ENCODE data around the gene ST6GALNAC3. TPM values are rescaled to one million over a fixed set of nuclear protein-coding genes. Genes with fewer than 3 reads are reported as not detected.
"Not testable (repeated sequence)": the region's sequence is repeated elsewhere in the genome, so short reads cannot be mapped to it uniquely, and the experiment has no call there.

ST6GALNAC3 gene
- total and polyA plus RNA-seq, 3 donors from 2014 or later: 0.46 to 0.87 (median 0.74) TPM

DNA sequence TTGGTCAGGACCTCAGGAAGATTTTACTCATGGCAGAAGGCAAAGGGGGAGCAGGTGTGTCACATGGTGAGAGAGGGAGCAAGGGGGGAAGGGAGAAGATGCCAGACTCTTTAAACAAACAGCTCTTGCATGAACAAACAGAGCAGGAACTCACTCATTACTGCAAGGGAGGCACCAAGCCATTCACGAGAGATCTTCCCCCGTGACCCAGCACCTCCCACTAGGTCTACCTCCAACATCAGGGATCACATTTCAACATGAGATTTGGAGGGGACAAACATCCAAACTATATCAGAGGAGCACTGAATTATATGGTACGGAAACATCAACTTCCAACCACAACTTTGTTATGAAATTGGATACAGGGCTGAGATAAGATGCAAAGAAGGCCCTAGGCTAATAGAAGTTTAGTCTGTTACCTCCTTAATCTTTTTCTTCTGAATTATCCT is 164.9 kb downstream of the ST6GALNAC3 start:
- TF ChIP-seq, protein P1, sequence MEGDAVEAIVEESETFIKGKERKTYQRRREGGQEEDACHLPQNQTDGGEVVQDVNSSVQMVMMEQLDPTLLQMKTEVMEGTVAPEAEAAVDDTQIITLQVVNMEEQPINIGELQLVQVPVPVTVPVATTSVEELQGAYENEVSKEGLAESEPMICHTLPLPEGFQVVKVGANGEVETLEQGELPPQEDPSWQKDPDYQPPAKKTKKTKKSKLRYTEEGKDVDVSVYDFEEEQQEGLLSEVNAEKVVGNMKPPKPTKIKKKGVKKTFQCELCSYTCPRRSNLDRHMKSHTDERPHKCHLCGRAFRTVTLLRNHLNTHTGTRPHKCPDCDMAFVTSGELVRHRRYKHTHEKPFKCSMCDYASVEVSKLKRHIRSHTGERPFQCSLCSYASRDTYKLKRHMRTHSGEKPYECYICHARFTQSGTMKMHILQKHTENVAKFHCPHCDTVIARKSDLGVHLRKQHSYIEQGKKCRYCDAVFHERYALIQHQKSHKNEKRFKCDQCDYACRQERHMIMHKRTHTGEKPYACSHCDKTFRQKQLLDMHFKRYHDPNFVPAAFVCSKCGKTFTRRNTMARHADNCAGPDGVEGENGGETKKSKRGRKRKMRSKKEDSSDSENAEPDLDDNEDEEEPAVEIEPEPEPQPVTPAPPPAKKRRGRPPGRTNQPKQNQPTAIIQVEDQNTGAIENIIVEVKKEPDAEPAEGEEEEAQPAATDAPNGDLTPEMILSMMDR (IDR thresholded peaks at IDR 0.05): no peak
- TF ChIP-seq POLR2A (IDR thresholded peaks at IDR 0.05): no peak
- DNase-seq: no peak
- intact Hi-C loops (cut with DNase I; ENCODE audit: low total_unique reads): no loop called here
- no peaks in the 10 kb centered on the region for H3K36me3 ChIP-seq (ENCODE audit: low read depth, missing control alignments)
- H3K27me3 ChIP-seq: no peaks in the 10 kb centered on the region
- H3K9me3 ChIP-seq: no peaks in the 10 kb centered on the region
- 54 to 66% methylated on average over 3 of the region's 3 CpGs for WGBS, 2 donors
- H3K4me3 ChIP-seq: no peak overlapping the region
- H3K4me1 ChIP-seq: no peaks in the 10 kb centered on the region
- H3K27ac ChIP-seq: no peak overlapping the region

DNA sequence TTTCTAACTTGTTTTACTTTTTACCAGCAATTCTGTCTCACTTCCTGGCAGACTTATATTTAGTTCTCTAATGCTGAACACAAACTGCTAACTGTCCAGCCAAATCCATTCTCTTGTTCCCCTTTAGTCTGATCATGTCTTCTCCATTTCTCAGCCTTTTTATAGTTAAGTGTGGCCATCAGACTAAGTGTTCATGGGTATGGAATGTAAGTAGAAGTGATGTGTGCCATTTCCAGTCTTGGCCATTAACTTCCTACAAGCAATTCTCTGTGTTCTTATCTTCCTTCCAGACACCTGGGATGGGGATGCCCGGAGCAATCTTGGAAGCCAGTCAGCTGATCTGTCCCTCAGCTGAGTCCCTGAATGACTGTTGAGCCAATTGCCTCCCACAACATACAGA is 165.8 kb downstream of the ST6GALNAC3 start:
- TF ChIP-seq POLR2A (IDR thresholded peaks at IDR 0.05): no peak
- TF ChIP-seq, protein P1 (IDR thresholded peaks at IDR 0.05): no peak
- no peaks in the 10 kb centered on the region for H3K4me1 ChIP-seq
- H3K9me3 ChIP-seq: no peaks in the 10 kb centered on the region
- DNase-seq: no peak
- intact Hi-C loops (cut with DNase I; ENCODE audit: low total_unique reads): no loop called here
- WGBS, 2 donors: 57 to 58% methylated on average over 1 of the region's 1 CpG
- H3K27me3 ChIP-seq: no peaks in the 10 kb centered on the region
- no peaks in the 10 kb centered on the region for H3K36me3 ChIP-seq (ENCODE audit: low read depth, missing control alignments)
- H3K4me3 ChIP-seq: no peak overlapping the region
- no peak overlapping the region for H3K27ac ChIP-seq

DNA sequence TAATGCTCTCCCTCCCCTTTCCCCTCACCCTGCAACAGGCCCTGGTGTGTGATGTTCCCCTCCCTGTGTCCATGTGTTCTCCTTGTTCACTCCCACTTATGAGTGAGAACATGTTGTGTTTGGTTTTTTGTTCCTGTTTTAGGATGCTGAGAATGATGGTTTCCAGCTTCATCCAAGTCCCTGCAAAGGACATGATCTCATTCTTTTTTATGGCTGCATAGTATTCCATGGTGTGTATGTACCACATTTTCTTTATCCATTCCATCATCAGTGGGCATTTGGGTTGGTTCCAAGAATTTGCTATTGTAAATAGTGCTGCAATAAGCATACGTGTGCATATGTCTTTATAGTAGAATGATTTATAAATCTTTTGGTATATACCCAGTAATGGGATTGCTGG is 168.0 kb downstream of the ST6GALNAC3 start:
- intact Hi-C loops (cut with DNase I; ENCODE audit: low total_unique reads); H3K4me1 ChIP-seq; H3K4me3 ChIP-seq; H3K27me3 ChIP-seq; H3K27ac ChIP-seq; H3K36me3 ChIP-seq (ENCODE audit: low read depth, missing control alignments); H3K9me3 ChIP-seq; DNase-seq: not testable (repeated sequence)
- 90 to 91% methylated on average over 1 of the region's 1 CpG for WGBS, 2 donors

DNA sequence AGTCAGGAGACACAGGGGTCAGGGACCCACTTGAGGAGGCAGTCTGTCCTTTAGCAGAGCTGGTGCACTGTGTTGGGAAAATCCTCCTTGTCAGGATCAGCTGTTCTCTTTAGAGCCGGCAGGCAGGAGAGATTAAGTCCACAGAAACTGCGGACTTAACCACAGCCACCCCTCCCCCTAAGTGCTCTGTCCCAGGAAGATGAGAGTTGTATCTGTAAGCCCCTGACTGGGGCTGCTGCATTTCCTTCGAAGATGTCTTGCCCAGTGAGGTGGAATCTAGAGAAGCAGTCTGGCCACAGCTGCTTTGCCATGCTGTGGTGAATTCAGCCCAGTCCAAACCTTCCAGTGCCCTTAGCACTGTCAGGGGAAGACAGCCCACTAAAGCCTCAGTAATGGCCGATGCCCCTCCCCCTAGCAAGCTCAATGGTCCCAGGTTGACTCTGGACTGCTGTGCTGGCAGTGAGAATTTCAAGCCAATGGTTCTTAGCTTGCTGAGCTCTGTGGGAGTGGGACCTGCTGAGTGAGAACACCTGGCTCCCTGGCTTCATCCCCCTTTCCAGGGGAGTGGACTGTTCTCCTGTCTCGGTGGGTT is 172.8 kb downstream of the ST6GALNAC3 start:
- no peak for TF ChIP-seq POLR2A (IDR thresholded peaks at IDR 0.05)
- TF ChIP-seq, protein P1 (IDR thresholded peaks at IDR 0.05): no peak
- Histone ChIP-seq H3K9me3 (no peaks in the 10 kb centered on the region), H3K36me3 (ENCODE audit: low read depth, missing control alignments) (no peaks in the 10 kb centered on the region), H3K4me1 (no peaks in the 10 kb centered on the region), H3K27me3 (no peaks in the 10 kb centered on the region), H3K4me3 (no peak overlapping the region), H3K27ac (no peak overlapping the region)
- 45 to 60% methylated on average over 4 to 5 of the region's 5 CpGs for WGBS, 2 donors
- no peak for DNase-seq
- intact Hi-C loops (cut with DNase I; ENCODE audit: low total_unique reads): no loop called here

DNA sequence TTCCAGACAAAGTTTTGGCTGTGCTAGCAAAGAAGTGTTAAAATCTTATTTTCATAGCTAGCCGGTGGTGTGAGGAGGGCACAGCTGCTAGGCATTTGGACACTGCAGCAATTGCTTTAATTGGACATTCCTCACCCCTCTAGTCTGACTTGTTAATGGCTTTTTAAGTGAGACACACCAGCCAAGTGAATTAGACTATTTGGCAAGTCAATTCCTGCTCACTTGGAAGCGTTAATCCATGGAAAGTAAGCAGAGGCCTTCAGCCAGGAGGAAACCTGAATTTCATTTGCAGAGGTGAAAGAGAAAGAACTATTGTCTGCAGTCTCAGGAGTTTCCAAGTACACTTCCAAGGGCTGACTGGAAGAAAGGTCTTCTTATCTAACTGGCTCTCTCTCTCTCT is 175.7 kb downstream of the ST6GALNAC3 start:
- 52 to 68% methylated on average over 2 of the region's 2 CpGs for WGBS, 2 donors
- Histone ChIP-seq H3K27ac (no peak overlapping the region), H3K4me3 (no peak overlapping the region), H3K27me3 (no peaks in the 10 kb centered on the region), H3K36me3 (ENCODE audit: low read depth, missing control alignments) (no peaks in the 10 kb centered on the region), H3K4me1 (no peaks in the 10 kb centered on the region), H3K9me3 (no peaks in the 10 kb centered on the region)
- no peak for DNase-seq
- intact Hi-C loops (cut with DNase I; ENCODE audit: low total_unique reads): no loop called here
- no peak for TF ChIP-seq POLR2A (IDR thresholded peaks at IDR 0.05)
- TF ChIP-seq, protein P1 (IDR thresholded peaks at IDR 0.05): no peak

Data from testis (tissue), 3 donors.